Measurements from ENCODE around the gene VENTX.

- no peak for TF ChIP-seq CTCF (IDR thresholded peaks at IDR 0.05)
- TF ChIP-seq POLR2A (IDR thresholded peaks at IDR 0.05), result no peak
- no peak for TF ChIP-seq POLR2AphosphoS5 (IDR thresholded peaks at IDR 0.05)
Observed at GRCh38 chr10:133211141-133211830, 26.4 kb upstream of the VENTX start.
